ENCODE data around the gene UNC13D. TPM values are rescaled to one million over a fixed set of nuclear protein-coding genes. Genes with fewer than 3 reads are reported as not detected.

The UNC13D gene
- total RNA-seq, 2 experiments from 2014 or later: 8.0 to 17.8 TPM

GRCh38 chr17:75874323-75875181, 30.3 kb upstream of the UNC13D start:
- Histone ChIP-seq H2AFZ (ENCODE audit: low read length) (no peak overlapping the region), H3K9me3 (ENCODE audit: low read length) (no peaks in the 10 kb centered on the region), H3K9me2 (ENCODE audit: insufficient read depth, low read length) (no peaks in the 10 kb centered on the region), H3K4me3 (ENCODE audit: low read depth, low read length, poor library complexity, severe bottlenecking) (no peak overlapping the region), H4K20me1 (ENCODE audit: insufficient read depth, low read length) (no peaks in the 10 kb centered on the region), H3K79me2 (ENCODE audit: insufficient read depth, low read depth, low read length) (no peaks in the 10 kb centered on the region), H3K4me2 (ENCODE audit: low read length) (no peak overlapping the region), H3K36me3 (ENCODE audit: insufficient read depth, low read length) (0 out of 2 replicates have a peak, but pooled peaks cover 7% of the 10 kb centered on the region), H3K27ac (ENCODE audit: low read depth, low read length, poor library complexity, severe bottlenecking) (no peak overlapping the region), H3K4me1 (ENCODE audit: insufficient read depth, low read length, poor library complexity, severe bottlenecking) (peaks cover 41% of the 10 kb centered on the region)
- TF ChIP-seq CTCF (conservative IDR thresholded peaks at IDR 0.05; ENCODE audit: low read length): no peak
- no peak for TF ChIP-seq EZH2phosphoT487 (IDR thresholded peaks at IDR 0.05; ENCODE audit: borderline replicate concordance, low read depth, low read length)
- TSS peak; percentile 74 for BruUV-seq (replicated peaks)
- intact Hi-C loops (cut with micrococcal nuclease; ENCODE audit: unreplicated experiment): no loop called here
- ChIA-PET CTCF (ENCODE audit: unreplicated experiment) (interaction anchor here (0.7 to 0.9 kb wide), 2 partner anchors 16 to 453 kb away, joined by 3 to 17 read pairs; no protein-coding TSS in a partner anchor), POLR2A (interaction anchor here (0.6 to 3.5 kb wide), 3 partner anchors 16 to 511 kb away, joined by 8 to 28 read pairs (median 11); partner anchors contain the start of gene WBP2)
- no peak for DNase-seq (ENCODE audit: low spot score)

GRCh38 chr17:75873587-75874322, 29.6 kb upstream of the UNC13D start:
- 0 out of 2 replicates have a peak, but pooled peaks cover 7% of the 10 kb centered on the region for H3K36me3 ChIP-seq (ENCODE audit: insufficient read depth, low read length)
- no peaks in the 10 kb centered on the region for H3K9me2 ChIP-seq (ENCODE audit: insufficient read depth, low read length)
- no TSS peak for BruUV-seq (replicated peaks)
- no peak overlapping the region for H3K4me2 ChIP-seq (ENCODE audit: low read length)
- no peaks in the 10 kb centered on the region for H3K9me3 ChIP-seq (ENCODE audit: low read length)
- ChIA-PET CTCF (ENCODE audit: unreplicated experiment) (no interaction called here), POLR2A (interaction anchor here (0.5 kb wide), 1 partner anchor 11 kb away, joined by 3 read pairs; no protein-coding TSS in a partner anchor)
- no peak overlapping the region for H2AFZ ChIP-seq (ENCODE audit: low read length)
- DNase-seq (ENCODE audit: low spot score): no peak
- no peaks in the 10 kb centered on the region for H4K20me1 ChIP-seq (ENCODE audit: insufficient read depth, low read length)
- no peak overlapping the region for H3K4me3 ChIP-seq (ENCODE audit: low read depth, low read length, poor library complexity, severe bottlenecking)
- H3K79me2 ChIP-seq (ENCODE audit: insufficient read depth, low read depth, low read length): no peaks in the 10 kb centered on the region
- H3K4me1 ChIP-seq (ENCODE audit: insufficient read depth, low read length, poor library complexity, severe bottlenecking): peaks cover 41% of the 10 kb centered on the region
- H3K27ac ChIP-seq (ENCODE audit: low read depth, low read length, poor library complexity, severe bottlenecking): no peak overlapping the region
- intact Hi-C loops (cut with micrococcal nuclease; ENCODE audit: unreplicated experiment): no loop called here
- TF ChIP-seq EZH2phosphoT487 (IDR thresholded peaks at IDR 0.05; ENCODE audit: borderline replicate concordance, low read depth, low read length) (no peak), CTCF (conservative IDR thresholded peaks at IDR 0.05; ENCODE audit: low read length) (no peak)

All from OCI-LY7 (cell line).